ENCODE data around the gene FBXW4.

GRCh38 chr10:101616415-101617101 is 78.4 kb downstream of the FBXW4 start:
- TF ChIP-seq, protein P1, sequence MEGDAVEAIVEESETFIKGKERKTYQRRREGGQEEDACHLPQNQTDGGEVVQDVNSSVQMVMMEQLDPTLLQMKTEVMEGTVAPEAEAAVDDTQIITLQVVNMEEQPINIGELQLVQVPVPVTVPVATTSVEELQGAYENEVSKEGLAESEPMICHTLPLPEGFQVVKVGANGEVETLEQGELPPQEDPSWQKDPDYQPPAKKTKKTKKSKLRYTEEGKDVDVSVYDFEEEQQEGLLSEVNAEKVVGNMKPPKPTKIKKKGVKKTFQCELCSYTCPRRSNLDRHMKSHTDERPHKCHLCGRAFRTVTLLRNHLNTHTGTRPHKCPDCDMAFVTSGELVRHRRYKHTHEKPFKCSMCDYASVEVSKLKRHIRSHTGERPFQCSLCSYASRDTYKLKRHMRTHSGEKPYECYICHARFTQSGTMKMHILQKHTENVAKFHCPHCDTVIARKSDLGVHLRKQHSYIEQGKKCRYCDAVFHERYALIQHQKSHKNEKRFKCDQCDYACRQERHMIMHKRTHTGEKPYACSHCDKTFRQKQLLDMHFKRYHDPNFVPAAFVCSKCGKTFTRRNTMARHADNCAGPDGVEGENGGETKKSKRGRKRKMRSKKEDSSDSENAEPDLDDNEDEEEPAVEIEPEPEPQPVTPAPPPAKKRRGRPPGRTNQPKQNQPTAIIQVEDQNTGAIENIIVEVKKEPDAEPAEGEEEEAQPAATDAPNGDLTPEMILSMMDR (IDR thresholded peaks at IDR 0.05), result no peak
- TF ChIP-seq ZFX (IDR thresholded peaks at IDR 0.05; ENCODE audit: borderline replicate concordance), result no peak

Measured in 22Rv1 (cell line).